GM19452 (cell line): ENCODE data around the gene OTUD6A.
"Not testable (repeated sequence)": the region's sequence is repeated elsewhere in the genome, so short reads cannot be mapped to it uniquely, and the experiment has no call there.

Experiments
- ATAC-seq: cut with Tn5 transposase; IDR thresholded peaks from one replicate; pipeline ENCODE4 v1.9.1; 2021; ENCODE audit not compliant: unreplicated experiment

Gene OTUD6A

GRCh38 chrX:70046978-70047377 lies 15.3 kb upstream of the OTUD6A start:
- no peak for ATAC-seq

DNA sequence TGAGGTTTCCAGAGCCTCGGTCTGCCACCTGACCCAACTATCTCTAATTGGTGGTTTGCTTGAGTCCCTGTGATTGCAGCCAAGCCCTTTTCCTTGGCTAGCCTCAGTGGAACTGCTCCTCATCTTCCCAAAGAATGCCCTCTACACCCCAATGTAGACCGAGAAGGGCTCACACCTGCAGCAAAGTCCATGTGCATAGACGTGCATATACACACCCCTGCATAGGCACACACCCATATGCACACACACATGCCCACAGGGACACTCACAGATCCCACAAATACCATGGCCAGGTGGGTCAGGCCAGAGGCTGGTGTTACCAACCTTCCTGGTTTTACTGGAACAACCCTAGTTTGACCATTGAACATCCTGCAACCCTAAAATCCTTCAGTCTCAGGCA lies 12.9 kb upstream of the OTUD6A start:
- ATAC-seq, result no peak

DNA sequence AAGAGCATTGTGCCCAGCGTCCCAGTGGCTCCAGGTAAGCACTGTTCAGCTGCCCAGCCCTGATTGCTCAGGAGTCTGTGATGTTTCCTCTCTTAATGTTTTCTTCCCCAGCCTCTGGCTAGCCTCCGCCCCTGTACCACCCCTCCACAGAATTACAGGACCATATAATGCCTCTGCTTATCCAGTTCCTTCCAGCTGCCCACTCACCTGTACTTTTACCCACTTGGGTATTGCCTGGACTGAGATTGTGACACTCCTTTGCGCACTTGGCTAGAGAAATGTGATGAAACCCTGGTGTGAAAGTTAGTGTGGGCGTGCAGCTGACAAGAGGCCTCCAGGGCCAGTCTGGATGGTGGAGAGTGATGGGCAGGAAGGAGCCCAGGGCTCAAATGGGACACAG lies 12.3 kb upstream of the OTUD6A start, which contains the start of gene AWAT2:
Gene AWAT2, minus strand, starts transcription at position 14 of the 400 bp plus-strand sequence. Its CDS starts 6 bp downstream, at position 8.
- ATAC-seq, result no peak

DNA sequence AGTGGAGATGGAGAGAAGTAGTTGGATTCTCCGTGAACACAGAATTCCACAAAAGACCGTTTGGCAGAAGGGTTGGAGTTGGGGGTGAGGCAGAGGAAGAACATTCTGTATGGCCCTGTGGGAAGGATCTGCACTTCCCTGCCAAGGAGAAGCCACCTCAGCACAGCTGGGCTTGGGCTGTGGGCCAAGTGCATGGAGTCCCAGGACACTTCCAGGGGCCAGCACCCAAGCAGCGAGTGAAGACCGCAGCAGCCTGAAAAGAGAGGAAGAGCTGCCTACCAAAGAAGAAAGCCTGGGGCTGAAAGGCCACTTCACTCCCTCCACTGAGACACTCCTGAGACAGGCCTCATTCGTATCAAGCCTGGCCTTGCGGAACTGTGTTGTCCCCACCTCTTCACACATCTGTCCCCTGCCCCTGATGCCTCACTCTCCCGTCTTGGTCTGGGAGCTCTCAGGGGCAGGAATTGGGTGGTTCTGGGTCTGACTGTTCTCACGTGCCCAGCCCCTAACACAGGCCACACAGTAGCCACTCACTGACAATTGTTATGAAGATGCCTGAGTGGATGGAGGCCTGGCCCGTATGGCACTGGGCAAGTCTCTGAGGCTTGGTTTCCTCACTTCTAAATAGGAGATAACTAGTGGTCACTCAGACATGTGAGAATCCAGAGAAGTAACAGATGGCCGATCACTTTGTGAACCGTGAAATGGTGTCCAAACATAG lies 9.2 kb upstream of the OTUD6A start:
- no peak for ATAC-seq

GRCh38 chrX:70054391-70054790 lies 7.9 kb upstream of the OTUD6A start:
- no peak for ATAC-seq

DNA sequence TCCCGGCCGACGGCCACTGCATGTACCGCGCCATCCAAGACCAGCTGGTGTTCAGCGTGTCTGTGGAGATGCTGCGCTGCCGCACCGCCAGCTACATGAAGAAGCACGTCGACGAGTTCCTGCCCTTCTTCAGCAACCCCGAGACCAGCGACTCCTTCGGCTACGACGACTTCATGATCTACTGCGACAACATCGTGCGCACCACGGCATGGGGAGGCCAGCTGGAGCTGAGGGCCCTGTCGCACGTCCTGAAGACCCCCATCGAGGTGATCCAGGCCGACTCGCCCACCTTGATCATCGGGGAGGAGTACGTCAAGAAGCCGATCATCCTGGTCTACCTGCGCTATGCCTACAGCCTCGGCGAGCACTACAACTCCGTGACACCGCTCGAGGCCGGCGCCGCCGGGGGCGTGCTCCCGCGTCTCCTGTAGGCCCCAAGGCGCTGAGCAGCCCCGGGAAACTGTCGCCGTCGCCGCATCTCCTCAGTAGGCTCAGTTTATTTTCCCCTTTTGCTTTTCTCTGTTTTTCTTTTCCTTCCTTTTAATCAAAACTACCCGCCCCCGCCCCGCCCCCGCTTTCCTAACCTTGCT lies 799 bp downstream of the OTUD6A start:
- ATAC-seq, result no peak

- ATAC-seq, result no peak
These were observed 4.4 kb downstream of the OTUD6A start for GRCh38 chrX:70066646-70067045.

DNA sequence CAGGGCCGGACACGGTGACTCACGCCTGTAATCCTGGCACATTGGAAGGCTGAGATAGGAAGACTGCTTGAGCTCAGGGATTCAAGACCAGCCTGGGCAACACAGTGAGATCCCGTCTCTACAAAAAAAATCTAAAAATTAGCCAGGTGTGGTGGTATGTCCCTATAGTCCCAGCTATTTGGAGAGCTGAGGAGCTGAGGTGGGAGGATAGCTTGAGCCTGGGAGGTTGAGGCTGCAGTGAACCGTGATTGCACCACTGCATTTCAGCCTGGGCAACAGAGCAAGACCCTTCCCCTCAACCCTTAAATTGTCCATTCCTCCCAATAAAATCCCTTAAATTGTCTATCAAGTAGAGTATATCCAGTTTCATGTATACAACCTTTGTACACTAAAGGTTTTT lies 17.0 kb downstream of the OTUD6A start:
- no peak for ATAC-seq

GRCh38 chrX:70079870-70080269 lies 17.6 kb downstream of the OTUD6A start:
- no peak for ATAC-seq

- no peak for ATAC-seq
These were observed 20.5 kb downstream of the OTUD6A start for GRCh38 chrX:70082723-70083122.

GRCh38 chrX:70084592-70085240 lies 22.5 kb downstream of the OTUD6A start:
- no peak for ATAC-seq

- ATAC-seq, result no peak
These were observed 25.8 kb downstream of the OTUD6A start for GRCh38 chrX:70087857-70088630.

DNA sequence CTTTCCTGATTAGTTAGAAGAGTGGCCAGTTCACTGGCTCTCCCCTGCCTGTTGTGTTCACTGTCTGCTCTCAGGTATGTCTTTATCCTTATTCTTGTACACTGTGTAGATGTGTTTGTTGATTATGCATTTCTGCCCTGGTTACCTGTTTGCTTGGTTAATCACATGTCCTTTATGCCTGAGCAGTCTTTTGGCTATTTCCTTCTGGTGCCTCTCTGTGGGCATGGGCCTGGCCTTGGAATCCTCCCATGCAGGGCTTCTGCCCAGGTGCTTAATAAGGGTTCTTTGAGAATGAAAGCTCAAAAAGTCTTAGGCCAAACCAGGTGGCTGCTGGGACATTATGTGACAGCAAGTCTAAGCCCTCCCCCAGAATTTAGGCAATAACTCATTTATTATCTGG lies 26.5 kb downstream of the OTUD6A start:
- no peak for ATAC-seq

- no peak for ATAC-seq
These were observed 27.5 kb downstream of the OTUD6A start for GRCh38 chrX:70089604-70090297.

DNA sequence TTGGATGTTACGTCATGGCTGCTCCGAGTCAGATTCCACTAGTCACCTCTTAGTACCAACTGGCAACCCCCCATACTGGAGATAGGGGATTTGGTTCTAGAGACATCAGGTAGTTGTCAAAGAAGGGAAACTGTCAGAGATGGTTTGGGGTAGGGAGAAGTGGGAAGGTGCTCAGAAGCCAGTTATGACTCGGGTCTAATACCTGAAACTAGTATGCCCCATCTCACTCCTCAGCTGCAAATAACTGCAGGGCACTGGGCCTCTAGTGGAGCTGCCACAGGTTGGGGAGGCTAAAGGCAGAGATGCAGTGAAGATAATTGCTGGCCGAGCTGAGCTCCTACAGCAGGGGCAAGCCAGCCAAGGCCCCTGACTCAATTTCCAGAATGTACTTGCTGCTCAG lies 30.0 kb downstream of the OTUD6A start:
- no peak for ATAC-seq

GRCh38 chrX:70096052-70096451 lies 33.8 kb downstream of the OTUD6A start:
- ATAC-seq, result no peak

GRCh38 chrX:70105229-70105628 lies 43.0 kb downstream of the OTUD6A start:
- ATAC-seq, result no peak

GRCh38 chrX:70111436-70112026 lies 49.3 kb downstream of the OTUD6A start:
- ATAC-seq, result not testable (repeated sequence)
